GM12874 (cell line): Measurements from ENCODE around the gene TBX1.

ENCODE experiments used
- TF ChIP-seq, protein P1 (sequence below): IDR thresholded peaks from 2 replicates; pipeline ENCODE4 v1.5.1; 2011; ENCODE audit warnings: low read depth, mild to moderate bottlenecking, control low read depth, low read length, moderate library complexity; ENCODE audit not compliant: insufficient read depth

Gene TBX1

GRCh38 chr22:19720999-19721329 lies 39.6 kb upstream of the TBX1 start:
- TF ChIP-seq, protein P1, sequence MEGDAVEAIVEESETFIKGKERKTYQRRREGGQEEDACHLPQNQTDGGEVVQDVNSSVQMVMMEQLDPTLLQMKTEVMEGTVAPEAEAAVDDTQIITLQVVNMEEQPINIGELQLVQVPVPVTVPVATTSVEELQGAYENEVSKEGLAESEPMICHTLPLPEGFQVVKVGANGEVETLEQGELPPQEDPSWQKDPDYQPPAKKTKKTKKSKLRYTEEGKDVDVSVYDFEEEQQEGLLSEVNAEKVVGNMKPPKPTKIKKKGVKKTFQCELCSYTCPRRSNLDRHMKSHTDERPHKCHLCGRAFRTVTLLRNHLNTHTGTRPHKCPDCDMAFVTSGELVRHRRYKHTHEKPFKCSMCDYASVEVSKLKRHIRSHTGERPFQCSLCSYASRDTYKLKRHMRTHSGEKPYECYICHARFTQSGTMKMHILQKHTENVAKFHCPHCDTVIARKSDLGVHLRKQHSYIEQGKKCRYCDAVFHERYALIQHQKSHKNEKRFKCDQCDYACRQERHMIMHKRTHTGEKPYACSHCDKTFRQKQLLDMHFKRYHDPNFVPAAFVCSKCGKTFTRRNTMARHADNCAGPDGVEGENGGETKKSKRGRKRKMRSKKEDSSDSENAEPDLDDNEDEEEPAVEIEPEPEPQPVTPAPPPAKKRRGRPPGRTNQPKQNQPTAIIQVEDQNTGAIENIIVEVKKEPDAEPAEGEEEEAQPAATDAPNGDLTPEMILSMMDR, result no peak

DNA sequence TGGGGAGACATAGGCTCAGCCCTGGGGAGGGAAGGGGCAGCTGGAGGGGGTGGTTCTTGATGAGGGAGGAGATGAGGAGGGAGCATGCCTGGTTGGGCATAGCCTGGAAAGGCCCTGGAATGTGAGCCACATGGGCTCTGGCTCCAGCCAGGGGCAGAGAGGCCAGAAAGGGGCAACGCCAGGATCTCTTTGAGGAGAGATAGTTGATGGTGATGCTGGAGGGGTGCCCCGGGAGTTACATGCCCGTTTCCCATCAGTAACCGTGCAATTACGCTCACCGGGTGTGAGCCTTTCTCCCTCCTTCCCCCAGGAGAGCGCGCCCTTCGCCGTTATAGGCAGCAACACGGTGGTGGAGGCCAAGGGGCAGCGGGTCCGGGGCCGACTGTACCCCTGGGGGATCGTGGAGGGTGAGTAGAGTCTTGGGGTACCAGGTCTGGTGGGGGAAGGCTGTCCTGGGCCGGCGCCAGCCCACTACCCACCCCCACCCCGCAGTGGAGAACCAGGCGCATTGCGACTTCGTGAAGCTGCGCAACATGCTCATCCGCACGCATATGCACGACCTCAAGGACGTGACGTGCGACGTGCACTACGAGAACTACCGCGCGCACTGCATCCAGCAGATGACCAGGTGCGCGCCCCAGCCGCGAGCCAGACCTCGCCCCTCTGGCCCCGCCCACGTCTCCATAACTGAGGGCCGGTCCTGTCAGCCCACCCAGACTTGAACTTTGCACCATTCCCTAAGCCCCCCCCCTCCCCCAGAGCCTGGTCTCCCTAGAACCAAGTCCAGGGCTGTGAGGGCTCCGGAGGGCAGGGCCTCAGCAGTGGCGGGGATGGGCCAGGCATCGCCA lies 39.0 kb upstream of the TBX1 start:
- TF ChIP-seq, protein P1, result no peak

DNA sequence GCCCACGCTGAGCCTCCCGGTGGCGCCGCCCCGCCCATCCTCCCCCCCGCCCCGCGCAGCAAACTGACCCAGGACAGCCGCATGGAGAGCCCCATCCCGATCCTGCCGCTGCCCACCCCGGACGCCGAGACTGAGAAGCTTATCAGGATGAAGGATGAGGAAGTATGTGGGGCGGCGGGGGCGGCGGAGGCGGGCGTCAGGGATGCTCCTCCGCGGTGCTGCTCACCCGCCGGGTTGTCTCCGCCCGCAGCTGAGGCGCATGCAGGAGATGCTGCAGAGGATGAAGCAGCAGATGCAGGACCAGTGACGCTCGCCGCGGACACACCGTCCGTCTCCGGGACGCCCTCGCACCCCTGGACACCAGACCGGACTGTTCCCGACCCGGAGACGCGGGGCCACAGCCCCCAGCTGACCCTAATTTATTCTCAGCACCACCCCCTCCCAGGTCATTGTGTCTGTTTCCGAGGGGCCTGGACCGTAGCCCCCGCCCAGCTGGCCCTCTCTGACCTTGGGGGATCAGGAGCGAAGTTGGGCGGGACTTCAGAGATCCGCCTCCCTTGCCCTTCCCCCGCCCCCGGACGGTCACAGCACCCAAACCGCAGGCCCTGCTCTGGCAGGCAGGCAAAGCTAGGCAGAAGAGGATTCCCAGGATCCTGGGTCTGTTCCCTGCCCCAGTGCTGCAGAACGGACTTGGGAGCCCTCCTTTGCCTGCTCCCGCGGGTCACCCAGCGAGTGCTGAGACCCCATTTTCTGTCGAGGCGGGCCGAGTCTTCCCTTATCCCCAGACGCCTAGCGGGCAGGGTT lies 38.2 kb upstream of the TBX1 start:
- TF ChIP-seq, protein P1, result no peak

DNA sequence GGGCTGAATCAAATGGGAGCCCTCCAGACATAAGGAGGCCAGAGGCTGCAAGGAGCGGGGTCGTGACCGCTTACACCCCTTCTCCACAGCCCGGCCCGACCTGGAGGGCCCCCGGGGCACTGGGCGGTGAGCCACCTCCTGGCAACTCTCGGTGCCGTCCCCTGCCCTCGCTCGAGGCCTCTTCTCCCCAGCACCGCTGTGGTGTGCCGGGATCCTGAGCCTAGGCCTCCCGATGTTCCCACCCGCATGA lies 37.7 kb upstream of the TBX1 start:
- TF ChIP-seq, protein P1, result no peak

DNA sequence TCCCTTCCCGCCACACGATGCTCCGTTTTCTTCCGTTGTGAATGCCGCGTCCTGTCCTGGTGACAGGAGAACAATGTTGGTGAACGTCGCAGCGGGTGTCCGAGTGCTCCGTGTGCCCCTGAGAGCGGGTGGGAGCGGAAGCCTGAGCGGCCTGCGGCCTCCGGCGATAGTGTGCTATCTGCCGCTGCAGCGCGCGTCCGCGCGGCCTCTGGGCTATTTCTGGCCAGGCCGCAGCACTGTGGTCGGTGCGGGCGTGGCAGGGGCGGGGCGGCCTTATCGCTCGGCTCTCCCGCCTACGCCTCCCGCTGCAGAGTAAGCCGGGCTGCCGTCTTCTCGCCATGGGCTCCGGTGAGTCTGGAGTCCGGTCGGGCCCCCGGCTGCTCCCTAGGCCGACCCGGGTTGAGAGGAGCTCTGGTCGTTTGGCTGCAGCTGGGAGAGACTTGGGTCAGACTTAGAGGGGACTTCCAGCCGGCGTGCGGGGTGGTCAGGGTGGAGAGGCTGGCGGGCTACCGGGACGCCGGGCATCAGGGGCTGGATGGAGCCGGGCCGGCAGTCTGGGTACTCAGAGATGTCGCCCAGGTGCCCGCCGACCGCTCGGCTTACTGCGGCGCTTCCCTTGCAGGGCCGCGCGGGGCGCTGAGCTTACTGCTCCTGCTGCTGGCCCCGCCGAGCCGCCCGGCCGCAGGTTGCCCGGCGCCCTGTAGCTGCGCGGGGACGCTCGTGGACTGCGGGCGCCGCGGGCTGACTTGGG lies 37.2 kb upstream of the TBX1 start, which contains the start of gene GP1BB:
TSS of gene GP1BB (plus strand) at position 308 of the 751 bp plus-strand sequence. CDS start at position 339, 31 bp downstream.
- TF ChIP-seq, protein P1, result peak; percentile 43

- TF ChIP-seq, protein P1, result peak; percentile 44
Observed at GRCh38 chr22:19723983-19724827, 36.4 kb upstream of the TBX1 start.
